HG03097 (cell line): ENCODE results near the gene CCSER1.
"Not testable (repeated sequence)": the region's sequence is repeated elsewhere in the genome, so short reads cannot be mapped to it uniquely, and the experiment has no call there.

Source experiments
- ATAC-seq: cut with Tn5 transposase; IDR thresholded peaks from one replicate; pipeline ENCODE4 v1.9.1; 2021; ENCODE audit not compliant: unreplicated experiment, low FRiP score

CCSER1 gene

DNA sequence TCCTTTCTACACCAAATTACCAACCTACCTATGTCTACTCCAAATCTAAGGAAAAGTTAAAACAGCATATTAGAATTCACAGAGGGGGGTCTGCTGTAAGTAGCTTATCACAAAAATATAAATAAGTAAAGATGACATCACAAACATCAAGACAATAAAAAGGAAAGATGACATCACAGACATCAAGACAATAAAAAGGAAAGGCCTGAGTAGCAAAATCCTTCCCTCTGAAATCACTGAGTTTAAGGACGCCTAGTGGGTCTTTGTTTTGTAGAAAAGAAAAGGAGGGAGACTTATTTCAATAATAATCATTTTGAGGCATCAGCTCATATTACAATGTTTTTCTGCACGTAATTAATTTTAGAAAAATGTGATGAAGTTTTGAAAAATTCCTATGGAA, 1469.5 kb downstream of the CCSER1 start:
- no peak for ATAC-seq

- ATAC-seq: no peak
Measured at GRCh38 chr4:91598696-91599095, 1471.5 kb downstream of the CCSER1 start.

DNA sequence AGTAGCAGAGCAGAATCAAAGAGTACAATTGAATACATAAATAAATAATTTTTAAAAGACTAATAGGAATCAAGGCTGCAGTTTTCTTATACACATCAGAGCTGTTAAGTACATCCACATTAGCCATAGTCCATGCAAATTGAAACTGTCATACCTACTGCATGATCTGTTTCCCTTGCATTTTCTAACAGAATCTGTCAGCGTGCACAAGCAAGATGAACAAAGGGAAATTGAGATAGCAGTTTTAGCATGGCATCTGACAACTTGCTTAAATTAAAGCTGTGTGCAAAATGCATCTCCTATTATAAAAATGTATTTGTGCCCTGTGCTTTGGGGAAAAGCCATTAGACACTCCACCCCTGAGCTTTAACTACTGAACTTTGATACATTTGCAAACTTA, 1473.1 kb downstream of the CCSER1 start:
- ATAC-seq: no peak

GRCh38 chr4:91601401-91601800, 1474.2 kb downstream of the CCSER1 start:
- ATAC-seq: no peak

DNA sequence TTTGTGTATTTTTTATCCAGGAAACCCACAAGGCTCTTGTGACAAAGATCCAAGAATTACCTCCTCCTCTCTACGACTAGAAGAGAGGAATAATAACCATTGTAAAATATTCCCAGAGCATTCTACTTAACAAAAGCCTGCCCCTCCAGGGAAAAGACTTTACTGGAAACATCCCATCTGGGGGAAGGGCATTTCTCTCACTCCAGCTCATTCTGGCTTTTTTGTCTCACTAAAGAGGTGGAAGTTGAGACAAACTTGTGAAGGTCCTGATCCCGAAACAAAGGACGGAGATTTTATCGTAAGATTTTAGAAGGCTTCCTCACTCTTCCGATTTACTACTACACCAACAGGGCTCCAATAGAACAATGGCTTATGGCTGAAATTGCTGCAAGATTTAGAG, 1484.6 kb downstream of the CCSER1 start:
- ATAC-seq: no peak

GRCh38 chr4:91620952-91621351, 1493.8 kb downstream of the CCSER1 start:
- ATAC-seq: no peak

DNA sequence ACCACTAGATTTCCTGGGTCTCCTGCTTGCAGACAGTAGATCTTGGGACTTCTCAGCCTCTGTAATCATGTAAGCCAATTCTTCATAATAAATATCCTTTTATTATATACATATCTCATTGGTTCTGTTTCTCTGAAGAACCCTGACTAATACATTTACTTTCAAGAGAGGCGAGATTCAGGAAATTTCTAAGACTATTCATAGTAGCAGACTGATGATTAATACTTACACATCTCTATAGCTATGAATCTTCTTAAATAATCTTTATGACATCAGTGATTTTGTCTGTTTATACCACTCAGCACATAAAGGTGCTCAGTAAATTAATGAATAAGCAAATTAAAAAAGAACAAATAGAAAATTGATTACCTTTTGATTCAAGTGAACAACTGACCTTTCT, 1494.3 kb downstream of the CCSER1 start:
- no peak for ATAC-seq

DNA sequence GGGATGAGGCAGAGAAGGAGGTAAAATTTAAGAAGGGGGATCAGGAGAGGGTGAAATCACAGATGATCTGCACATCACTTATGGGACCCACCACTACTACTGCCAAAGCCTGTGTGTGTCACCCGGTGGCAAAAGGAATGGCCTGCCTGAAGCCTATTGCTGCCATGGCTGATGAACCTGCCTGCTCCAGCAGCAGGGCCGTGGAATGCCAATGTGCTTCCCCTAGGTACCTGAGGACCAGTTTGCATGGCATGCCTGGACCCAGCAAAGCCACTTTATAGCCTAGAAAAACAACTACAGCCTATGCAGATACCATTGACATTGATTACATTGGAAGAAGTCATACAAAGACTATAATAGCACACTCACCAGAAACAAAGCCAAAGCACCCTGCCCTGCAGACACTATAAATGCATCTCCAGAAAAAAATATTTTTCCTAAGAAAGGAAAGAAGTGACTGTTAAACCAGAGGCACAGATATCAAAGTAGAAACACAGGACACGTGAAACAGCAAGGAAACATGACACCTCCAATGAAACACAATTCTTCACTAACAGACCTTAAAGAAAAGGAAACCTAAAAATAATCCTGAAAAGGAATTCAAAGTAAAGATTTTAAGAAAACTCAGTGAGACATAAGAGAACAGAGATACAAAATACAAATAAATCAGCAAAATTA, 1495.9 kb downstream of the CCSER1 start:
- ATAC-seq: no peak

DNA sequence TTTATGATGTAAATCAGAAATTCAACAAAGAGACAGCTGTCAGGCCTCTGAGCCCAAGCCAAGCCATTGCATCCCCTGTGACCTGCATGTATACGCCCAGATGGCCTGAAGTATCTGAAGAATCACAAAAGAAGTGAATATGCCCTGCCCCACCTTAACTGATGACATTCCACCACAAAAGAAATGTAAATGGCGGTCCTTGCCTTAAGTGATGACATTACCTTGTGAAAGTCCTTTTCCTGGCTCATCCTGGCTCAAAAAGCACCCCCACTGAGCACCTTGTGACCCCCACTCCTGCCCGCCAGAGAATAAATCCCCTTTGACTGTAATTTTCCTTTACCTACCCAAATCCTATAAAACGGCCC, 1496.4 kb downstream of the CCSER1 start:
- ATAC-seq: not testable (repeated sequence)

- no peak for ATAC-seq
Measured at GRCh38 chr4:91630054-91630453, 1502.9 kb downstream of the CCSER1 start.

DNA sequence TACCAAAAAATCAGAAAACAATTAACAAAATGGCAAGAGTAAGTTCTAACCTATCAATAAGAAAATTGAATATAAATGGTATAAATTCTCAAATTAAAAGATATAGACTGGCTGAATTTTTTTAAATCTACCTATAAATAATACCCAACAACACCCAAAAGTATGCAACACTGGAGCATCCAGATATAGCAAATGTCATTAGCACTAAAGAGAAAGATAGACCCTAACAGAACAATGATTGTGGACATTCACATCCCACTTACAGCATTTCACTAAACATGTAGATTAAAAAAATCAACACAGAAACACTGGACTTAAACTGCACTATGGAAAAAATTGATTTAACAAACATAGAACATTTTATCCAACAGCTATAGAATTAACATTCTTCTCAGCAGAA, 1503.6 kb downstream of the CCSER1 start:
- ATAC-seq: no peak

DNA sequence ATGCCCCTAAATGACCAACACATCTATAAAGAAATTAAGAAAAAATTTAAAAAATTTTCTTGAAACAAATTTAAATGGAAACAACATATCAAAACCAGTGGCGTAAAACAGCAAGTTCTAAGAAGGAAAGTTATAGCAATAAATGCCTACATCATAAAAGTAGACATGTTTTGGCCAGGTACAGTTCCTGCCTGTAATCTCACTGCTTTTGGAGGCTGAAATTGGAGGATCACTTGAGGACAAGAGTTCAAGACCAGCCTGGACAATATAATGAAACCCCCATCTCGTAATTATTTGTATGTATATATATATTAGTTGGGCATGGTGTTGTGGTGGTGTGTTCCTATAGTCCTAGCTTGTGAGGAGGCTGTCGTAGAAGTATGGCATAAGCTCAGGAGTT, 1504.1 kb downstream of the CCSER1 start:
- no peak for ATAC-seq

- no peak for ATAC-seq
Measured at GRCh38 chr4:91636083-91636482, 1508.9 kb downstream of the CCSER1 start.
